PC-3 (cell line): ENCODE results near the gene BANK1. TPM values are rescaled to one million over a fixed set of nuclear protein-coding genes. Genes with fewer than 3 reads are reported as not detected.

Source experiments
- ATAC-seq: fragments of 200-7000 bp; cut with Tn5 transposase; 2 replicates; pipeline ENCODE4 v1.9.1; 2020; ENCODE audit warnings: mild to moderate bottlenecking, moderate library complexity
- BruUV-seq: library from RNA; stranded (reverse); fragments of 400-500 nt; replicated peaks from 2 replicates; lab custom pipeline; 2021; lab: Mats Ljungman, UMichigan
- CTCF ChIA-PET: fragments of 300-600 bp; sonication (Branson Sonifier 250); formaldehyde crosslinking; loops from one replicate; lab custom pipeline; 2022; ENCODE audit warnings: antibody characterized with exemption; lab: Charles Lee
- POLR2A ChIA-PET: fragments of 300-600 bp; sonication (Branson Sonifier 250); formaldehyde crosslinking; loops from one replicate; lab custom pipeline; 2022; ENCODE audit warnings: antibody characterized with exemption; ENCODE audit not compliant: unreplicated experiment; lab: Charles Lee
- DNase-seq: peaks from one replicate; pipeline ENCODE4 v3.0.0-alpha.2; 2015
- H2AFZ ChIP-seq: fragments of 300-600 bp; sonication (generic); 2 replicates; pipeline ENCODE4 v1.6.0; 2016; ENCODE audit warnings: antibody characterized with exemption, low read length
- H3F3A ChIP-seq: fragments of 300-600 bp; sonication (generic); one replicate; pipeline ENCODE4 v1.6.0; 2017; ENCODE audit warnings: antibody characterized with exemption, low read length, control low read depth, mild to moderate bottlenecking; ENCODE audit not compliant: unreplicated experiment
- H3K27ac ChIP-seq: fragments of 300-600 bp; sonication (generic); 2 replicates; pipeline ENCODE4 v1.5.1; 2016; ENCODE audit warnings: mild to moderate bottlenecking, low read length
- H3K27me3 ChIP-seq: fragments of 300-600 bp; sonication (generic); 2 replicates; pipeline ENCODE4 v1.6.1; 2016; ENCODE audit warnings: low read length, mixed read lengths
- H3K36me3 ChIP-seq: fragments of 300-600 bp; sonication (generic); 2 replicates; pipeline ENCODE4 v1.6.1; 2016; ENCODE audit warnings: low read depth, mixed run types, low read length, mixed read lengths
- H3K4me1 ChIP-seq: fragments of 300-600 bp; sonication (generic); 2 replicates; pipeline ENCODE4 v1.5.1; 2016; ENCODE audit warnings: low read length; ENCODE audit not compliant: insufficient read depth
- H3K4me2 ChIP-seq: fragments of 300-600 bp; sonication (generic); 2 replicates; pipeline ENCODE4 v1.6.0; 2016; ENCODE audit warnings: low read length
- H3K4me3 ChIP-seq: fragments of 300-600 bp; sonication (generic); 2 replicates; pipeline ENCODE4 v1.5.1; 2016; ENCODE audit warnings: mild to moderate bottlenecking, low read length, mixed read lengths
- H3K79me2 ChIP-seq: fragments of 300-600 bp; sonication (generic); 2 replicates; pipeline ENCODE4 v1.6.1; 2017; ENCODE audit warnings: low read length, mixed read lengths
- H3K9ac ChIP-seq: fragments of 300-600 bp; sonication (generic); 2 replicates; pipeline ENCODE4 v1.6.0; 2016; ENCODE audit warnings: mild to moderate bottlenecking, low read length
- H3K9me2 ChIP-seq: fragments of 300-600 bp; sonication (generic); replicated peaks from 2 replicates; pipeline ENCODE4 v1.6.1; 2016; ENCODE audit warnings: mixed run types, low read length, mixed read lengths
- H3K9me3 ChIP-seq: fragments of 300-600 bp; sonication (generic); 2 replicates; pipeline ENCODE4 v1.6.1; 2016; ENCODE audit warnings: low read length, mixed read lengths
- H4K20me1 ChIP-seq: fragments of 300-600 bp; sonication (generic); 2 replicates; pipeline ENCODE4 v1.6.1; 2016; ENCODE audit warnings: low read length, mixed read lengths
- EZH2 ChIP-seq: fragments of 300-600 bp; sonication (generic); IDR thresholded peaks from one replicate; pipeline ENCODE4 v1.6.1; 2017; ENCODE audit warnings: antibody characterized with exemption, mild to moderate bottlenecking, low read length; ENCODE audit not compliant: unreplicated experiment
- EZH2phosphoT487 ChIP-seq: fragments of 300-600 bp; sonication (generic); IDR thresholded peaks from 2 replicates; pipeline ENCODE4 v1.6.1; 2018; ENCODE audit warnings: mild to moderate bottlenecking, antibody characterized with exemption, low read length, borderline replicate concordance
- intact Hi-C: fragments of 100-400 bp; cut with micrococcal nuclease; formaldehyde crosslinking; loops from 2 replicates; pipeline ENCODE4 v1.9.0; 2023
- total RNA-seq: library from RNA; depleted of rRNA; stranded (reverse); fragments of >200 nt; gene quantifications from 2 replicates; pipeline ENCODE4 v1.2.3, GENCODE V29; 2014
- TF ChIP-seq, protein P1 (sequence below): fragments of 300-600 bp; sonication (generic); conservative IDR thresholded peaks from 2 replicates; pipeline ENCODE4 v1.5.1; 2017; ENCODE audit warnings: antibody characterized with exemption, low read depth, mild to moderate bottlenecking, low read length

Gene BANK1
- total RNA-seq, 1 experiment from 2014 or later = 1.5 TPM

DNA sequence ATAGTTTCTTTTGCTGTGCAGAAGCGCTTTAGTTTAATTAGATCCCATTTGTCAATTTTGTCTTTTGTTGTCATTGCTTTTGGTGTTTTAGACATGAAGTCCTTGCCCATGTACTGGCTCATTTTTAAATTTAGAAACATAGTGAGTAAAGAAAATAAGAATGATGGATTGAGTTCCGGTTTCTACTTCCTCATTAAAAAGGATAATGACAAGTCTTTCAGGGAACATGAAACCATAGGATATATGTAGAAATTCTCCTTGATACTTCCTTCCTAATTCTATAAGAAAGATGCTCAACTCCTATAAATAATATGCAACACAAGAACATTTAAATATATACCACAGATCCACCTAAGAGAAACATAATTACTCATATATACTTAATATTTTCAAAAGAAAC, 240.9 kb downstream of the BANK1 start:
- no peak overlapping the region for H2AFZ ChIP-seq
- no peaks in the 10 kb centered on the region for H3K36me3 ChIP-seq
- no peaks in the 10 kb centered on the region for H4K20me1 ChIP-seq
- H3K79me2 ChIP-seq = no peaks in the 10 kb centered on the region
- no peak for ATAC-seq
- ChIA-PET CTCF (no interaction called here), POLR2A (no interaction called here)
- no peak for TF ChIP-seq EZH2
- TF ChIP-seq, protein P1, sequence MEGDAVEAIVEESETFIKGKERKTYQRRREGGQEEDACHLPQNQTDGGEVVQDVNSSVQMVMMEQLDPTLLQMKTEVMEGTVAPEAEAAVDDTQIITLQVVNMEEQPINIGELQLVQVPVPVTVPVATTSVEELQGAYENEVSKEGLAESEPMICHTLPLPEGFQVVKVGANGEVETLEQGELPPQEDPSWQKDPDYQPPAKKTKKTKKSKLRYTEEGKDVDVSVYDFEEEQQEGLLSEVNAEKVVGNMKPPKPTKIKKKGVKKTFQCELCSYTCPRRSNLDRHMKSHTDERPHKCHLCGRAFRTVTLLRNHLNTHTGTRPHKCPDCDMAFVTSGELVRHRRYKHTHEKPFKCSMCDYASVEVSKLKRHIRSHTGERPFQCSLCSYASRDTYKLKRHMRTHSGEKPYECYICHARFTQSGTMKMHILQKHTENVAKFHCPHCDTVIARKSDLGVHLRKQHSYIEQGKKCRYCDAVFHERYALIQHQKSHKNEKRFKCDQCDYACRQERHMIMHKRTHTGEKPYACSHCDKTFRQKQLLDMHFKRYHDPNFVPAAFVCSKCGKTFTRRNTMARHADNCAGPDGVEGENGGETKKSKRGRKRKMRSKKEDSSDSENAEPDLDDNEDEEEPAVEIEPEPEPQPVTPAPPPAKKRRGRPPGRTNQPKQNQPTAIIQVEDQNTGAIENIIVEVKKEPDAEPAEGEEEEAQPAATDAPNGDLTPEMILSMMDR = no peak
- H3K4me1 ChIP-seq = no peaks in the 10 kb centered on the region
- no peaks in the 10 kb centered on the region for H3K27me3 ChIP-seq
- no peaks in the 10 kb centered on the region for H3K9me3 ChIP-seq
- DNase-seq = no peak
- no peaks in the 10 kb centered on the region for H3K9me2 ChIP-seq
- no peak overlapping the region for H3K9ac ChIP-seq
- intact Hi-C loops = no loop called here
- H3K4me3 ChIP-seq = no peak overlapping the region
- H3F3A ChIP-seq = no peaks in the 10 kb centered on the region
- no peak overlapping the region for H3K4me2 ChIP-seq
- BruUV-seq = no TSS peak
- no peak overlapping the region for H3K27ac ChIP-seq

DNA sequence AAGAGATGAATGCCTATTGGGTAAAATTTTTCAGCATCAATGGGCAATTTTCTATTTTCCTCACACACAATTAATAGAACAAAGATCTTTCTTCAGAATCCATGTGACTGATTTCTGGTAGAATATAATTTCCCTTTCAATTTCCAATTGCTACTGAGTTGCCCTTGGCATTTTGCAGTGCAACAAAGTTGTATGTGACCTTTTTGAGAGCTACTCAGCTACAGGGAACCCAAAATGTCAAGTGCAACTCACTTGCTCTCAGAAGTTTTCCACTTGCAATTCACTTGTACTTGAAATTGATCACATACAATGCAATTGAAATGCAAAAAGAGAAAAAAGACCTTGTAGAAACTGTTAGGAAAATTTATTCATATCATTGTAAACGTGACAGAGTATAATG, 245.5 kb downstream of the BANK1 start:
- BruUV-seq = no TSS peak
- H3K27me3 ChIP-seq = no peaks in the 10 kb centered on the region

DNA sequence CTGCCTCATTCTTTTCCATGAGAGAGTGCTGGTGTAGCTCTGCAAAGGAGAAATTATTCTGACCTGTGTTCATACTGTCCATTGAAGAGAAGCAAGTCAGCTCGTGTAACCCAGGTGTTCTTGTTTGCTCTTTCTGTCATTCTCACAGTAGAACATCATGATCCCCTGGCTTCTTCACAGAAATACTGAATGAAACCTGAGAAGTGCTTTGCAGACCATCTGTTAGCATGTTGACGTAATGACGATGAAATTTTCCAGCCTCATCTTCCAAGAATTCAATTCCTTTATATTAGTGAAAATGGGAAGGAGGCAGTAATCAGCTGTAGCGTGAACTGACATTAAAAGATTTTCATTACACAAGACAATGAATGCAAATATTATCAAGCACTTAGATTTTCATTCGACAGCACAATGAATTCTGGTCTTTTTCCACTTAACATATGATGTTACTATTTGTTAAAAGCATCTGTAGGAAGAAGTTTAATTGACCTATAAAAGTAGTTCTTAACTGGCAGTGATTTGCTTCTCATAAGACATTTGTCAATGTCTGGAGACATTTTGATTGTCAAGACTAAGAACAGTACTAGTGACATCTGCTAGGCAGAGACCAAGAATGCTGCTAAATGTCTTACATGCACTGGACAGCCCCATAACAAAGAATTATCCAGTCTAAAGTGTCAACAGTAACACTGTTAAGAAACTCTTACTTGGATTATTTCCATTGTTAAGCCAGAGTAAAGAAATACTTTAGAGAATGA, 246.3 kb downstream of the BANK1 start:
- no peak for DNase-seq
- no peaks in the 10 kb centered on the region for H3K36me3 ChIP-seq
- H3K9me3 ChIP-seq = no peaks in the 10 kb centered on the region
- H3K9me2 ChIP-seq = no peaks in the 10 kb centered on the region
- ChIA-PET CTCF (no interaction called here), POLR2A (no interaction called here)
- no peaks in the 10 kb centered on the region for H3K4me1 ChIP-seq
- H4K20me1 ChIP-seq = no peaks in the 10 kb centered on the region
- no peak for TF ChIP-seq EZH2phosphoT487
- TF ChIP-seq, protein P1 = no peak
- H3K79me2 ChIP-seq = no peaks in the 10 kb centered on the region
- no peak overlapping the region for H3K27ac ChIP-seq
- H3F3A ChIP-seq = no peaks in the 10 kb centered on the region
- H2AFZ ChIP-seq = no peak overlapping the region
- no peak overlapping the region for H3K4me3 ChIP-seq
- no peak overlapping the region for H3K4me2 ChIP-seq
- no TSS peak for BruUV-seq
- no peak overlapping the region for H3K9ac ChIP-seq
- H3K27me3 ChIP-seq = no peaks in the 10 kb centered on the region
- intact Hi-C loops = no loop called here
- ATAC-seq = no peak

More for the DNA sequence above, 245.5 kb downstream of the BANK1 start:
- Histone ChIP-seq H3K9me3 (no peaks in the 10 kb centered on the region), H3K9ac (no peak overlapping the region), H3K27ac (no peak overlapping the region), H3K4me2 (no peak overlapping the region), H3K36me3 (no peaks in the 10 kb centered on the region), H4K20me1 (no peaks in the 10 kb centered on the region), H2AFZ (no peak overlapping the region), H3K79me2 (no peaks in the 10 kb centered on the region), H3K4me1 (no peaks in the 10 kb centered on the region), H3K9me2 (no peaks in the 10 kb centered on the region), H3K4me3 (no peak overlapping the region), H3F3A (no peaks in the 10 kb centered on the region)
- CTCF ChIA-PET = interaction anchor here (0.9 kb wide), 1 partner anchor 23 kb away, joined by 7 read pairs; no protein-coding TSS in a partner anchor
- DNase-seq = no peak
- POLR2A ChIA-PET = no interaction called here
- no peak for ATAC-seq
- intact Hi-C loops = no loop called here
- TF ChIP-seq EZH2 (no peak), EZH2phosphoT487 (no peak)
- TF ChIP-seq, protein P1 = no peak
